PC-3 (cell line): ENCODE data around the gene COL11A1. TPM values are rescaled to one million over a fixed set of nuclear protein-coding genes. Genes with fewer than 3 reads are reported as not detected.

Experiments
- ATAC-seq: fragments of 200-7000 bp; cut with Tn5 transposase; 2 replicates; pipeline ENCODE4 v1.9.1; 2020; ENCODE audit warnings: mild to moderate bottlenecking, moderate library complexity
- BruUV-seq: library from RNA; stranded (reverse); fragments of 400-500 nt; replicated peaks from 2 replicates; lab custom pipeline; 2021; lab: Mats Ljungman, UMichigan
- CTCF ChIA-PET: fragments of 300-600 bp; sonication (Branson Sonifier 250); formaldehyde crosslinking; loops from one replicate; lab custom pipeline; 2022; ENCODE audit warnings: antibody characterized with exemption; lab: Charles Lee
- POLR2A ChIA-PET: fragments of 300-600 bp; sonication (Branson Sonifier 250); formaldehyde crosslinking; loops from one replicate; lab custom pipeline; 2022; ENCODE audit warnings: antibody characterized with exemption; ENCODE audit not compliant: unreplicated experiment; lab: Charles Lee
- DNase-seq: peaks from one replicate; pipeline ENCODE4 v3.0.0-alpha.2; 2015
- H2AFZ ChIP-seq: fragments of 300-600 bp; sonication (generic); 2 replicates; pipeline ENCODE4 v1.6.0; 2016; ENCODE audit warnings: antibody characterized with exemption, low read length
- H3F3A ChIP-seq: fragments of 300-600 bp; sonication (generic); one replicate; pipeline ENCODE4 v1.6.0; 2017; ENCODE audit warnings: antibody characterized with exemption, low read length, control low read depth, mild to moderate bottlenecking; ENCODE audit not compliant: unreplicated experiment
- H3K27ac ChIP-seq: fragments of 300-600 bp; sonication (generic); 2 replicates; pipeline ENCODE4 v1.5.1; 2016; ENCODE audit warnings: mild to moderate bottlenecking, low read length
- H3K27me3 ChIP-seq: fragments of 300-600 bp; sonication (generic); 2 replicates; pipeline ENCODE4 v1.6.1; 2016; ENCODE audit warnings: low read length, mixed read lengths
- H3K36me3 ChIP-seq: fragments of 300-600 bp; sonication (generic); 2 replicates; pipeline ENCODE4 v1.6.1; 2016; ENCODE audit warnings: low read depth, mixed run types, low read length, mixed read lengths
- H3K4me1 ChIP-seq: fragments of 300-600 bp; sonication (generic); 2 replicates; pipeline ENCODE4 v1.5.1; 2016; ENCODE audit warnings: low read length; ENCODE audit not compliant: insufficient read depth
- H3K4me2 ChIP-seq: fragments of 300-600 bp; sonication (generic); 2 replicates; pipeline ENCODE4 v1.6.0; 2016; ENCODE audit warnings: low read length
- H3K4me3 ChIP-seq: fragments of 300-600 bp; sonication (generic); 2 replicates; pipeline ENCODE4 v1.5.1; 2016; ENCODE audit warnings: mild to moderate bottlenecking, low read length, mixed read lengths
- H3K79me2 ChIP-seq: fragments of 300-600 bp; sonication (generic); 2 replicates; pipeline ENCODE4 v1.6.1; 2017; ENCODE audit warnings: low read length, mixed read lengths
- H3K9ac ChIP-seq: fragments of 300-600 bp; sonication (generic); 2 replicates; pipeline ENCODE4 v1.6.0; 2016; ENCODE audit warnings: mild to moderate bottlenecking, low read length
- H3K9me2 ChIP-seq: fragments of 300-600 bp; sonication (generic); replicated peaks from 2 replicates; pipeline ENCODE4 v1.6.1; 2016; ENCODE audit warnings: mixed run types, low read length, mixed read lengths
- H3K9me3 ChIP-seq: fragments of 300-600 bp; sonication (generic); 2 replicates; pipeline ENCODE4 v1.6.1; 2016; ENCODE audit warnings: low read length, mixed read lengths
- H4K20me1 ChIP-seq: fragments of 300-600 bp; sonication (generic); 2 replicates; pipeline ENCODE4 v1.6.1; 2016; ENCODE audit warnings: low read length, mixed read lengths
- EZH2 ChIP-seq: fragments of 300-600 bp; sonication (generic); IDR thresholded peaks from one replicate; pipeline ENCODE4 v1.6.1; 2017; ENCODE audit warnings: antibody characterized with exemption, mild to moderate bottlenecking, low read length; ENCODE audit not compliant: unreplicated experiment
- EZH2phosphoT487 ChIP-seq: fragments of 300-600 bp; sonication (generic); IDR thresholded peaks from 2 replicates; pipeline ENCODE4 v1.6.1; 2018; ENCODE audit warnings: mild to moderate bottlenecking, antibody characterized with exemption, low read length, borderline replicate concordance
- intact Hi-C: fragments of 100-400 bp; cut with micrococcal nuclease; formaldehyde crosslinking; loops from 2 replicates; pipeline ENCODE4 v1.9.0; 2023
- total RNA-seq: library from RNA; depleted of rRNA; stranded (reverse); fragments of >200 nt; gene quantifications from 2 replicates; pipeline ENCODE4 v1.2.3, GENCODE V29; 2014
- TF ChIP-seq, protein P1 (sequence below): fragments of 300-600 bp; sonication (generic); conservative IDR thresholded peaks from 2 replicates; pipeline ENCODE4 v1.5.1; 2017; ENCODE audit warnings: antibody characterized with exemption, low read depth, mild to moderate bottlenecking, low read length

COL11A1 gene
- total RNA-seq, 1 experiment from 2014 or later: not detected

DNA sequence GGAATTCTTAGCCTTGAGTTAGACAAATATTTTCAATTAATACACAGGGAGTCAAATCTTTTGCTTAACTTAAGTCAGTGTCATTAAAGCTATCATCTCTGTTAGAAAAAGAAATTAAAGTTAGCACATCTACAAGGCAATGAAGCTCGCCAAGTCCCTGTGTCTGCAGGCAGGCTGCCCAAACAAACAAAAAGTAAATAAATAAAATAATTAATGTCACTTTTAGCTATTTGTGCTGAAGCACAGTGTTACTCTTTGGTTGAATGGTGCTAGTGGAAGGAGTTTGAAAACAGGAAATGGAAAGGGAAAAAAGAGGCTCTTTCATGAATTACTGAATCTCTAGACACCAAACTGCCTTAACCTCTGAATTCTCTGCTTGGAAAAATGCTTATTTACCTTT, 37.1 kb upstream of the COL11A1 start:
- intact Hi-C loops: no loop called here
- BruUV-seq: no TSS peak
- no peak for DNase-seq
- ChIA-PET POLR2A (no interaction called here), CTCF (no interaction called here)
- Histone ChIP-seq H3K9ac (no peak overlapping the region), H4K20me1 (no peaks in the 10 kb centered on the region), H3K9me3 (no peaks in the 10 kb centered on the region), H3F3A (no peaks in the 10 kb centered on the region), H3K27ac (no peak overlapping the region), H3K4me1 (no peaks in the 10 kb centered on the region), H3K9me2 (no peaks in the 10 kb centered on the region), H3K36me3 (no peaks in the 10 kb centered on the region), H3K79me2 (no peaks in the 10 kb centered on the region), H3K27me3 (peaks cover 12% of the 10 kb centered on the region; the same call in 1 of the 2 replicates), H3K4me3 (no peak overlapping the region), H3K4me2 (no peak overlapping the region), H2AFZ (no peak overlapping the region)
- no peak for ATAC-seq
- TF ChIP-seq EZH2phosphoT487 (no peak), EZH2 (no peak)
- TF ChIP-seq, protein P1, sequence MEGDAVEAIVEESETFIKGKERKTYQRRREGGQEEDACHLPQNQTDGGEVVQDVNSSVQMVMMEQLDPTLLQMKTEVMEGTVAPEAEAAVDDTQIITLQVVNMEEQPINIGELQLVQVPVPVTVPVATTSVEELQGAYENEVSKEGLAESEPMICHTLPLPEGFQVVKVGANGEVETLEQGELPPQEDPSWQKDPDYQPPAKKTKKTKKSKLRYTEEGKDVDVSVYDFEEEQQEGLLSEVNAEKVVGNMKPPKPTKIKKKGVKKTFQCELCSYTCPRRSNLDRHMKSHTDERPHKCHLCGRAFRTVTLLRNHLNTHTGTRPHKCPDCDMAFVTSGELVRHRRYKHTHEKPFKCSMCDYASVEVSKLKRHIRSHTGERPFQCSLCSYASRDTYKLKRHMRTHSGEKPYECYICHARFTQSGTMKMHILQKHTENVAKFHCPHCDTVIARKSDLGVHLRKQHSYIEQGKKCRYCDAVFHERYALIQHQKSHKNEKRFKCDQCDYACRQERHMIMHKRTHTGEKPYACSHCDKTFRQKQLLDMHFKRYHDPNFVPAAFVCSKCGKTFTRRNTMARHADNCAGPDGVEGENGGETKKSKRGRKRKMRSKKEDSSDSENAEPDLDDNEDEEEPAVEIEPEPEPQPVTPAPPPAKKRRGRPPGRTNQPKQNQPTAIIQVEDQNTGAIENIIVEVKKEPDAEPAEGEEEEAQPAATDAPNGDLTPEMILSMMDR: no peak

DNA sequence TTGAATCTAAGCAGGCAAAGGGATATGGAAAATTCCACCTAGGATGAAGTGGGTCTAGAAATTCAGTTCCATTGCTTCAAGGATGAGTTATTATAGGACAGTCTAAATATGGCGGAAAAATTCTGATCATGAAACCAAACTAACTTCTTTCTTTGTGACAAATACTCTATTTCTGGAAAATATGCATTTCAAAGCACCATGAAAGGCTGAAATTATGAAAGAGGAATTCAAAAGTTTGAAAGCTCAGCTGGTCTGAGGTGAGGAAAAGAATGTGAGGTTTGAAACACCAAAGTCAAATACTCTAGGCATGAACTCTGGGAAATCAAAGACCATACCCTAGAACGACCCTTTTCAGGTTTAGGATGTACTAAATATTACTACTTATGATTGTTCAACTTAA, 36.4 kb upstream of the COL11A1 start:
- Histone ChIP-seq H3K27me3 (peaks cover 7% of the 10 kb centered on the region; the same call in 1 of the 2 replicates), H3K27ac (no peak overlapping the region), H2AFZ (no peak overlapping the region), H3K9me2 (no peaks in the 10 kb centered on the region), H3K4me2 (no peak overlapping the region), H3K36me3 (no peaks in the 10 kb centered on the region), H4K20me1 (no peaks in the 10 kb centered on the region), H3K9ac (no peak overlapping the region), H3K9me3 (no peaks in the 10 kb centered on the region), H3F3A (no peaks in the 10 kb centered on the region), H3K4me3 (no peak overlapping the region), H3K79me2 (no peaks in the 10 kb centered on the region), H3K4me1 (no peaks in the 10 kb centered on the region)
- intact Hi-C loops: no loop called here
- CTCF ChIA-PET: no interaction called here
- ATAC-seq: no peak
- no TSS peak for BruUV-seq
- DNase-seq: no peak
- TF ChIP-seq, protein P1: no peak
- TF ChIP-seq EZH2phosphoT487: no peak
- TF ChIP-seq EZH2: no peak
- POLR2A ChIA-PET: no interaction called here

DNA sequence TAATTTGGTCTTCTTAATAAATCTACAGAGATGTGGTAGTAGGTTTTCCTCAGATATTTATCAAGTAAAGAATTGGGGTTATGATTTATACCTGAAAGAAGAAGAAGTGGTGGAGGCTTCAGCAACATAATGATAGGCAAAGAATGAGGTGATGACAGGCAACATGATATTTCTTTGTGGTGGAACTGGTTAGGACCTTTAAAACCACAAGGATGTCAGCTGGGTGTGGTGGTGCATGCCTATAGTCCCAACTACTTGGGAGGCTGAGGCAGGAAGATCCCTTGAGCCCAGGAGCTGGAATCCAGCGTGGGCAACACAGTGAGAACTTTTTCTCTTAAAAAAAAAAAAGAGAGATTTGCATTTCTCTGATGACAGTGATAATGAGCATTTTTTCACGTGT, 34.1 kb upstream of the COL11A1 start:
- H3F3A ChIP-seq: no peaks in the 10 kb centered on the region
- H4K20me1 ChIP-seq: no peaks in the 10 kb centered on the region
- H3K27ac ChIP-seq: no peak overlapping the region
- DNase-seq (no peak), ATAC-seq (no peak)
- H3K36me3 ChIP-seq: no peaks in the 10 kb centered on the region
- no peak overlapping the region for H3K4me3 ChIP-seq
- H3K9me3 ChIP-seq: no peaks in the 10 kb centered on the region
- ChIA-PET POLR2A (no interaction called here), CTCF (no interaction called here)
- no peak overlapping the region for H2AFZ ChIP-seq
- H3K9me2 ChIP-seq: no peaks in the 10 kb centered on the region
- BruUV-seq: no TSS peak
- H3K79me2 ChIP-seq: no peaks in the 10 kb centered on the region
- H3K4me2 ChIP-seq: no peak overlapping the region
- intact Hi-C loops: no loop called here
- H3K9ac ChIP-seq: no peak overlapping the region
- H3K4me1 ChIP-seq: no peaks in the 10 kb centered on the region
- peaks cover 7% of the 10 kb centered on the region; the same call in 1 of the 2 replicates for H3K27me3 ChIP-seq
- TF ChIP-seq EZH2: no peak
- TF ChIP-seq, protein P1: no peak
- TF ChIP-seq EZH2phosphoT487: no peak
